Hematopoietic multipotent progenitor cell treated with erythropoietin and hydrocortisone succinate and interleukin-3 and kit ligand, for 4 days (in vitro differentiated cells): ENCODE data around the gene TOMM40.

Experiments used
- DNase-seq: peaks from one replicate; pipeline ENCODE4 v3.0.0-alpha.2; 2015

The TOMM40 gene

GRCh38 chr19:44931541-44931940 is 40.5 kb downstream of the TOMM40 start:
- DNase-seq, result no peak

DNA sequence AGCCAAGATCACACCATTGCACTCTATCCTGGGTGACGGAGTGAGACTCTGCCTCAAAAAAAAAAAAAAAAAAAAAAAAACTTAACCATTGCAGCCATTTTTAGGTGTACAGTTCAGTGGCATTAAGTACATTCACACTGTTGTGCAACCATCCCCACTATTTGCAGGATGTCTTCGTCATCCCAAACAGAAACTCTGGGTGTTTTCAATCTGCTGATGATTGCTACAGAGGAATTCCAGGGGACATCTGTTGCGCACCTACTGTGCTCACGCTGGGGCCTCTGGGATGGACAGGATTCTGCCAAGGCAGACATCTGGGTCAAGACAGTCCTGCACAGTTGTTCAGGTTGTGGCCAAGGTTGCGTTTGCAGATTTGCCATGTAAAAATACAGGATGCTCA is 48.6 kb downstream of the TOMM40 start:
- no peak for DNase-seq

DNA sequence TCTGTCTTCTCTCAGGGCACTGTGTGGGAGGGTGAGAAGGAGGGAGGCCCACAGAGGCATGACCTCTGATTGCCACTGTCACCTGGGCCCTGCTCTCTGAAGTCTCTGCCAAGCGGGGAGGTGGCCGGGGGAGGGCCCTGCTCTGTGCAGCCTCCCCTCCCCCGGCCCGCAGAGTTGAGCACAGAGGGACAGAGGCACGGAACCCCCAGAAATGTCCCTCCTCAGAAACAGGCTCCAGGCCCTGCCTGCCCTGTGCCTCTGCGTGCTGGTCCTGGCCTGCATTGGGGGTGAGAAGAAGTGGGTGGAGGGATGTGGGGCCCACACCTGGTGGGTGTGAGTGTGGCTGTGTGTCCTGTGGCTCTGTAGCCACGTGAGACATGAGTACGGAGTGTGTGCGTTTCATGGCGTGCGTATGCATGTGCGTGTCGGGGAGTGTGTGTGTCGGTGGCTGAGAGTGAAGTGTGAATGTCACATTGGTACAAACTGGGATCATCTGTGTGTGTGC is 51.1 kb downstream of the TOMM40 start, which contains the start of gene APOC4:
Gene APOC4, plus strand, starts transcription at position 171 of the 505 bp plus-strand sequence. Its CDS starts 41 bp downstream, at position 212.
- no peak for DNase-seq

GRCh38 chr19:44943801-44944249 is 52.8 kb downstream of the TOMM40 start:
- DNase-seq, result peak; percentile 90

DNA sequence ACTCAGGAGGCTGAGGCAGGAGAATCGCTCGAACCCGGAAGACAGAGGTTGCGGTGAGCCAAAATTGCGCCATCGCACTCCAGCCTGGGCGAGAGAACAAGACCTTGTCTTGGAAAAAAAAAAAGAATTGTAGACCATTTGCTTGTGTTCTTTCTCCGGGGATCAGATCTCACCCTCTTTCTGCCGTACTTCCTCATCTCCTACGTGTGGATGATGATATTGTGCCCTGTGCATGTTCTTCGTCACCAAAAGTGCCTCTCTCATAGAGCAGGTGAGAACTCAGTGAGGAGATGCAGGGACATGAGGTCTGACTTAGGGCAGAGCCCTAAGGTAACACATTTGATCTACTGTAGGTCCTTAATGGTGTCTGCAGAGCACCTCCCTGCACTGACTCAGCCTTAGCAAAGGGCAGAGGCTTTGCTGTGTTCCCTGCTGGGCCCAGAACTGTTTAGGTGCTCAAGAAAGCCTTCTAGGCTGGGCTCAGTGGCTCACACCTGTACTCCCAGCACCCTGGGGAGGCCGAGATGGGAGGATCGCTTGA is 56.1 kb downstream of the TOMM40 start:
- no peak for DNase-seq

- DNase-seq, result no peak
Observed at GRCh38 chr19:44948237-44948636, 57.2 kb downstream of the TOMM40 start.

DNA sequence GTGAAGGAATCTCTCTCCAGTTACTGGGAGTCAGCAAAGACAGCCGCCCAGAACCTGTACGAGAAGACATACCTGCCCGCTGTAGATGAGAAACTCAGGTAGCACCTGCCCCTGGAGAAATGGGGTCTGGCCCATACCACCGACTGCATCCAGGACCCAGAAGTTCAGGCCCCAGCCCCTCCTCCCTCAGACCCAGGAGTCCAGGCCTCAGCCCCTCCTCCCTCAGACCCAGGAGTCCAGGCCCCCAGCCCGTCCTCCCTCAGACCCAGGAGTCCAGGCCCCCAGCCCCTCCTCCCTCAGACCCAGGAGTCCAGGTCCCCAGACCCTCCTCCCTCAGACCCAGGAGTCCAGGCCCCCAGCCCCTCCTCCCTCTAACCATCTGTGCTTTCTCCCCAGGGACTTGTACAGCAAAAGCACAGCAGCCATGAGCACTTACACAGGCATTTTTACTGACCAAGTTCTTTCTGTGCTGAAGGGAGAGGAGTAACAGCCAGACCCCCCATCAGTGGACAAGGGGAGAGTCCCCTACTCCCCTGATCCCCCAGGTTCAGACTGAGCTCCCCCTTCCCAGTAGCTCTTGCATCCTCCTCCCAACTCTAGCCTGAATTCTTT is 57.8 kb downstream of the TOMM40 start:
- no peak for DNase-seq

- DNase-seq, result no peak
Observed at GRCh38 chr19:44949550-44949949, 58.5 kb downstream of the TOMM40 start.

- peak; percentile 93 for DNase-seq
Observed at GRCh38 chr19:44951179-44952159, 60.4 kb downstream of the TOMM40 start.
